Measurements from ENCODE around the gene DEFB131A.
"Not testable (repeated sequence)": the region's sequence is repeated elsewhere in the genome, so short reads cannot be mapped to it uniquely, and the experiment has no call there.

The DEFB131A gene, protein sequence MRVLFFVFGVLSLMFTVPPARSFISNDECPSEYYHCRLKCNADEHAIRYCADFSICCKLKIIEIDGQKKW

DNA sequence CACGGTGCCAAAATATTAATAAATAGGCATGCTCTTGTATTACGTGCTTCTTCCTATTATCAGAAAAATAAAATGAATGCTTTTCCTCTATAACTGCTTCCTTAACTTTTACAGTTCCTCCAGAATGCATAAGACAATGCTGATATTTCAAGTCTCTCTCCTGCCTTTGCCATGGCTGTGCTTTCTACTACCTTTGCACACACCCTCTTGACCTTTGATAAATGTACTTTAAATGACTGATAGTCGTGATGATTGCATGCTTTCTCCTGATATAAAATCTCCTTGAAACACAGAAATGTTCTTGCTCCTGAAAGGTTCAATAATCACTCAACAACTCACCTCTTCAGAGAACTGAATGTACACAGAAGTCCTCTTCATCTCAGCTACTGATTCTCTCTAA lies at the start of gene DEFB131A:
Gene DEFB131A, plus strand, starts transcription at position 301 of the 400 bp plus-strand sequence. CDS start 120 bp downstream, outside the sequence.
- H3K4me3 ChIP-seq (ENCODE audit: low read depth, low read length); DNase-seq (ENCODE audit: low read depth): not testable (repeated sequence)

DNA sequence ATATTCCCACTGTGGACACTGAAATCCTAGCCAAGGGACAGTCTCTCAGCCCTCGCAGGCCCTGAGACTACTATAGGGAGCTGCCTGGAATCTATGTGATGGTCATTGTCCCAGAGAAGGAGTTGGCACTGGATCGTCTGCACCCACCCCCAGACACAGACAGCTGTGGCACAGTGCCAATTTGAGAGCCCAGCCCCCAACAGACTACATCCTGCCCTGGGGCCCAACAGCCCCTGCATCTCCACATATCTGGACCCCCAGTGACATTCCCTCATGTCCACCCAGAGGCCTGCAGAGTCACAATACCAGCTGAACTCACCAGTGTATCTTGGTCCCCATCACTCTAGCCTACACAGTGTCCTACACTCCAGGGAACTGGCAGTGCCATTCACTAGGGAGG lies 38.4 kb upstream of the DEFB131A start:
- not testable (repeated sequence) for H3K4me3 ChIP-seq (ENCODE audit: low read depth, low read length); DNase-seq (ENCODE audit: low read depth)

DNA sequence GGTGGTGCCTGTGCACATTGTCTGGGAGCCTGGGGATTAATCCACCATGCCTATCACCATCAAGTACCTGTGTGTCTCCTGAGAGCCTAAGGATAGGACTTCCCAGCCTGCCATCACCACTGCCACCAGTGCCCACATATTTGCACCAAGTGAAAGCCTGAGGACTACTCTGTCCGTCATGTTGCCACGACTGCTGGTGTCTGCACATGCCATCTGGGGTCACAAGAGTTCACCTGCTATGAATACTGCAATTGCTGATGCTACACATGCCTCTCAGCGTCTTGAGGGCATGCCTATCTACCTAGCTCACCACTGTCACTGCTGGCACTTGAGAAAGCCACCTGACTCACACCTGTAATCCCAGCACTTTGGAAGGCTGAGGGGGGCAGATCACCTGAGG lies 37.7 kb upstream of the DEFB131A start:
- not testable (repeated sequence) for DNase-seq (ENCODE audit: low read depth)

DNA sequence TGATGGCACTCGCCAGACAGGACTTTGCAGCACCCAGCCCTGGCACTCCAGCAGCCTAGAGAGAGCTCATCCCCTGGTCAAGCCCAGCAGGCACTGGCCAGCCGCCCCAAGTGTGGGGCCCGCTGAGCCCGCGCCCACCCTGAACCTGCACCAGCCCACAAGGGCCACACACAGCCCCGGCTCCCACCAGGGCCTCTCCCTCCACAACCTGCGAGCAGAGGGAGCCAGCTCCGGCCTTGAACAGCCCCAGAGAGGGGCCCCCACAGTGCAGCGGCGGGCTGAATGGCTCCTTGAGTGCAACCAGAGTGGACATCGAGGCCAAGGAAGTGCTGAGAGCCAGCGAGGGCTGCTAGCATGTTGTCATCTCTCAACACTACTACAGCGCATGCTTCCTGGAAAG lies 34.4 kb upstream of the DEFB131A start:
- TF ChIP-seq, protein P1, sequence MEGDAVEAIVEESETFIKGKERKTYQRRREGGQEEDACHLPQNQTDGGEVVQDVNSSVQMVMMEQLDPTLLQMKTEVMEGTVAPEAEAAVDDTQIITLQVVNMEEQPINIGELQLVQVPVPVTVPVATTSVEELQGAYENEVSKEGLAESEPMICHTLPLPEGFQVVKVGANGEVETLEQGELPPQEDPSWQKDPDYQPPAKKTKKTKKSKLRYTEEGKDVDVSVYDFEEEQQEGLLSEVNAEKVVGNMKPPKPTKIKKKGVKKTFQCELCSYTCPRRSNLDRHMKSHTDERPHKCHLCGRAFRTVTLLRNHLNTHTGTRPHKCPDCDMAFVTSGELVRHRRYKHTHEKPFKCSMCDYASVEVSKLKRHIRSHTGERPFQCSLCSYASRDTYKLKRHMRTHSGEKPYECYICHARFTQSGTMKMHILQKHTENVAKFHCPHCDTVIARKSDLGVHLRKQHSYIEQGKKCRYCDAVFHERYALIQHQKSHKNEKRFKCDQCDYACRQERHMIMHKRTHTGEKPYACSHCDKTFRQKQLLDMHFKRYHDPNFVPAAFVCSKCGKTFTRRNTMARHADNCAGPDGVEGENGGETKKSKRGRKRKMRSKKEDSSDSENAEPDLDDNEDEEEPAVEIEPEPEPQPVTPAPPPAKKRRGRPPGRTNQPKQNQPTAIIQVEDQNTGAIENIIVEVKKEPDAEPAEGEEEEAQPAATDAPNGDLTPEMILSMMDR (IDR thresholded peaks at IDR 0.05; ENCODE audit: low read depth, low read length, missing control alignments), result no peak
- no peak for DNase-seq (ENCODE audit: low read depth)
- H3K4me3 ChIP-seq (ENCODE audit: low read depth, low read length), result no peak overlapping the region

More for the DNA sequence above, 37.7 kb upstream of the DEFB131A start:
- H3K4me3 ChIP-seq (ENCODE audit: low read depth, low read length), result not testable (repeated sequence)

DNA sequence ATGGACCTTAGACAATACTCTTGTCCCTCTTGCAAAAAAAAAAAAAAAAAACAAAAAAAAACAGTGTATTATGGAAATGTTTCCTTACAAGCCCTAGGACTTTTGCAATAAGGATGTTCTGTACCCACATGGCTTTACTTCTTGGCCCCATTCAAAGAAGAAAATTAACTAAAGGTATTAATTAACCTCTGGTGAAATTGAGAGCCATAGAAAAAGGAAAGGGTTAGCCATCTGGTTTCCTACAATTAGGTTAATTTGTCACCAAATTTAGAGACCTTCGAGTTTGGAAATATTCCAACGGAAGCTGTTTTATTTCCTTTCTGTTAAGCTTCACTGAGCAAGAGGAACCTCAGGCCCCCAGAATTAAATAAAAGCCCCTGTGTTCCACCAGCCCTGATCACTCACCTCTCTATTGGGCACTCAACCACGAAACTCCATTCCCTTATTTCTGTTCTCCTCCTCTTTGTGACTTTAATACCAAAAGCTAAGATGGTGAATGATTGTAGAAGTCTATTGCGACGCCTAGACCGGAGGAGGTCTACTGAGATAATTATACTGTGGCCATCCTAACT lies 22.2 kb upstream of the DEFB131A start:
- DNase-seq (ENCODE audit: low read depth); H3K4me3 ChIP-seq (ENCODE audit: low read depth, low read length): not testable (repeated sequence)

DNA sequence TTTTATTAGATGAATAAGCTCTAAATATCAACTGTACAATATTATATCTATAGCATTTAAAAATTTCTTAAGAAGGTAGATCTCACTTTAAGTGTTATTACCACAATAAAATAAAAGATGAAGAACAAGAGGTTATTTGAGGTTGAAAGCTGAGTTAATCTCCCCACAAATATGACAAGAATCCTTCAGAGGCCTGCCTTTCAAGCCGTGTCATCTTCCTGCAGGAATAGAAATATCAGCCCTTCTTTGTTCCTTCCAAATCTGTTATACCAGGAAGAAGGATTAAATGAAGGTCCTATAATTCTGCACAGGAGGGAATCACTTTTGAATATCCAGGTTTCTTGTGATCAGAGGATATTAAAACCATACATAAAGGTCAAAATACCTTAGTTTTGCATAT lies 18.3 kb upstream of the DEFB131A start:
- H3K4me3 ChIP-seq (ENCODE audit: low read depth, low read length); DNase-seq (ENCODE audit: low read depth): not testable (repeated sequence)

DNA sequence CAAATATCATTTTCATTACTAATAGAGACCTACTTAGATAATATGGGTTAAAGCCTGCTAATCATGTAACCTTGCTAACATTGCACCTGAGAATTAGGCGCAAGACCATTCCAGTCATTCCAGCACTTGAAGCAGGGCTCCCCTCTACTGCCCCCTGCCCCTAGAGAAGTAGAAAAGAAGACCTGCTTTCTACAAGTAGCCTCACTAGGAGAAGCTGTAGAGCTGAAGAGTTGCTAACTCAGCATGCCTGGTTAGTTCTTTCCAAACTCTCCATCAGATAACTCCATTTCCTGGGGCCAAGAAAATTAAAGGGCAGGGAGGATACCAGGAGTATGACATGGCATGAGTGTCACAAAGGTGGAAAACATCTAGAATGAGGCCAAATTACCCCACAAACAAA lies 14.2 kb upstream of the DEFB131A start:
- not testable (repeated sequence) for DNase-seq (ENCODE audit: low read depth); H3K4me3 ChIP-seq (ENCODE audit: low read depth, low read length)

DNA sequence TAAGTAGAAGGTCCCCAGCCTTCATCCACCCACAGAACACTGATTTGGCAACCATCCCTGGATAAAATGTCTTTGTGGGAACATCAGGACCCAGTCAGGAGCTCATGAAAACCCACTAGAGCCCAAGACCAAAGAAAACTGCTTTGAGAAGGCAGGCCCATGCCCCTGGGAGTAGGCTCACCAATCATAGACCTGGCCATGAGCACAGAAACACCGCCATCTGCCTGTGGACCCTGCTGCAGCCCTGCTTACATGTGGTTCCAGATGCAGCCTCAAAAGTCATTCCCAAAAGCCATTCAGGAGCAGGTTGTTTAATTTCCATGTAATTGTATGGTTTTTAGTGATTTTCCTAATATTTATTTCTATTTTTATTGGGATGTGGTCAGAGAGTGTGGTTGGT lies 10.9 kb upstream of the DEFB131A start:
- not testable (repeated sequence) for DNase-seq (ENCODE audit: low read depth); H3K4me3 ChIP-seq (ENCODE audit: low read depth, low read length)

DNA sequence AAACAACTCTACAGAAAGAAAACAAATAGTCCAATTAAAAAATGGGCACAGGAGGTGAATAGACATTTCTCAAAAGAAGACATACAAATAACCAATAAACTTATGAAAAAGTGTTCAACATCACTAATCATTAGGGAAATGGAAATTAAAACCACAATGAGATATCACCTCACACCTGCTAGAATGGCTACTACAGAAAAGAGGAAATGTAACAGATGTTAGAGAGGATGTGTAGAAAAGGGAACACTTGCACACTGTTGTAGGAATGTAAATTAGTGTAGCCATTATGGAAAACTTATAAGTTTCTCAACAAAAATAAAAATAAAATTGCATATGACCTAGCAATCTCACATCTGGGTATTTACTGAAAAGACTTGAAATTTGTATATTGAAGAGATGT lies 7.5 kb upstream of the DEFB131A start:
- not testable (repeated sequence) for DNase-seq (ENCODE audit: low read depth); H3K4me3 ChIP-seq (ENCODE audit: low read depth, low read length)

DNA sequence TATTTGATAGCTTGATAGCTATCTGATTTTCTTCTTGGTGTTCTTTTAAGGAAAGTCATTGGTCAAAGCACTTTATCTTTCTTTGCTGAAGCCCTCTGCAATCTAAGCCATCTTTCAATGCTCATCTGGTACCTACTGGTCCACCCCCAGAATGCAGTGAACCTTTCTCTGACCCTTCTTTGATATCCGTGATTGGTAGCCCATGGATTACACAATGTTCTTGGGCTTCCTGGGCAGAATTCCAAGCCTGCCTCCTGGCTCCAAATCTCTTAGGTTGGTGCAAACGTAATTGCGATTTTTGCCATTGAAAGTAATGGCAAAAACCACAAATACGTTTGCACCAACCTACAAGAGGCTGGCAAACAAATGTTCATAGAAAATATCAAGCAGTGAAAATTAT lies 1.9 kb upstream of the DEFB131A start:
- H3K4me3 ChIP-seq (ENCODE audit: low read depth, low read length); DNase-seq (ENCODE audit: low read depth): not testable (repeated sequence)

DNA sequence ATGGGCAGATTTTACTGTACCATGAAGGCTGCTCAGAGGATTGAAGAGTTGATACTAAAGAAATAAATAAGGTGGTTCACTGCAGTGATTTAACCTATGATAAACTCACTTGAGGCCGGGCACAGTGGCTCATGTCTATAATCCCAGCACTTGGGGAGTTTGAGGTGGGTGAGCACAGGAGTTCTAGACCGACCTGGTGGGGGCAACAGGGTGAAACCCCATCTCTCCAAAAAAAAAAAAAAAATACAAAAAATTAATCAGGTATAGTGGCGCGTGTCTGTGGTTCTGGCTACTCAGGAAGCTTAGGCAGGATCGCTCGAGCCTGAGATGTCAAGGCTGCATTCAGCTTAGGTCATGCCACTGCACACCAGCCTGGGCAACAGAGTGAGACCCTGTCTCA lies 467 bp downstream of the DEFB131A start:
- not testable (repeated sequence) for H3K4me3 ChIP-seq (ENCODE audit: low read depth, low read length); DNase-seq (ENCODE audit: low read depth)

DNA sequence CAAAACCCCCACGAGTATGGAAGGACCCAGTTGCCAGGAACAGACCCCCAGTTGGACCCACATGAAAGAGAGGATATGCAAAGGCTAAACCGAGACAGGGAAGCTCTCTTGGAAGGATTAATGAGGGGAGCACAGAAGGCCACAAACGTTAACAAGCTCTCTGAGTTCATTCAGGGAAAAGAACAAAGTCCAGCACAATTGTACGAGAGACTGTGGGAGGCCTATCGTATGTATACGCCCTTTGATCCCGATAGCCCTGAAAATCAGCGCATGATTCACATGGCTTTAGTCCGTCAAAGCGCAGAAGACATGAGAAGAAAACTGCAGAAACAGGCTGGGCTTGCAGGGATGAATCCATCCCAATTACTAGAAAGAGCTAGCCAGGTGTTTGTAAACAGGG lies 8.0 kb downstream of the DEFB131A start:
- DNase-seq (ENCODE audit: low read depth); H3K4me3 ChIP-seq (ENCODE audit: low read depth, low read length): not testable (repeated sequence)

DNA sequence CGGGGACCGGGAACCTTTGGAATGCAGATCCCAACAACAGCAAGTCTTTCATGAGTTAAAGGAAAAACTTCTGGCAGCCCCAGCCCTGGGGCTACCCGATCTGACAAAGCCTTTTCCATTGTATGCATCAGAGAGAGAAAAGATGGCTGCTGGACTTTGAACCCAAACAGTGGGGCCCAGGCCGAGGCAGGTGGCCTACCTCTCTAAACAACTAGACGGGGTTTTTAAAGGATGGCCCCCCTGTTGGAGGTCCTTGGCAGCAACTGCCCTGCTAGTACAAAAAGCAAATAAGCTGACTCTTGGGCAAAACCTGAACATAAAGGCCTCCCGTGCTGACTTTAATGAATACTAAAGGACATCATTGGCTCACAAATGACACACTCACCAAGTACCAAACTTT lies 10.1 kb downstream of the DEFB131A start:
- not testable (repeated sequence) for DNase-seq (ENCODE audit: low read depth)

DNA sequence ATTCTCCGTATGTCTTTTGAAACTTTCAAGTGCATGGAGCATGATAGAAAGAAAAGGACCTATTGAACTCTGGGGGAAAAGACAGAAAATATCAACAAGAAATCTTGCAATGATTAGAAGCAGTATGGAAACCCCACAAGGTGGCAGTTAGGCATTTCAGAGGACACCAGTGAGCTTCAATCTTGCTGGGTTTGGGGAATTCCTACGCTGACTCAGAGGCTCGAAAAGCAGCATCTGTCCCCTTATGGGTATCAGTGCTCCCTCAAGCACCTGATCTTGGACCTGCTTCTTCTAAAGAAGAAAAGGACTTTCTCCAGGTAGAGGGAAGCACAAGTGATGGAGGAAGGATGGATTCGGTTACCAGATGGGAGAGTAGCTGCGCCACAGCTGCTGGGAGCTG lies 10.8 kb downstream of the DEFB131A start:
- H3K4me3 ChIP-seq (ENCODE audit: low read depth, low read length); DNase-seq (ENCODE audit: low read depth): not testable (repeated sequence)

More for the DNA sequence above, 10.1 kb downstream of the DEFB131A start:
- not testable (repeated sequence) for H3K4me3 ChIP-seq (ENCODE audit: low read depth, low read length)

DNA sequence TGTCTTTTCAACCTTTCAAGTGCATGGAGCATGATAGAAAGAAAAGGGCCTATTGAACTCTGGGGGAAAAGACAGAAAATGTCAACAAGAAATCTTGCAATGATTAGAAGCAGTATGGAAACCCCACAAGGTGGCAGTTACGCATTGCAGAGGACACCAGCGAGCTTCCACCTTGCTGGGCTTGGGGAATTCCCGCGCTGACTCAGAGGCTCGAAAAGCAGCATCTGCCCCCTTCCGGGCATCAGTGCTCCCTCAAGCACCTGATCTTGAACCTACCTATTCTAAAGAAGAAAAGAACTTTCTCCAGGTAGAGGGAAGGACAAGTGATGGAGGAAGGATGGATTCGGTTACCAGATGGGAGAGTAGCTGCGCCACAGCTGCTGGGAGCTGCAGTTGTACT lies 35.3 kb downstream of the DEFB131A start:
- DNase-seq (ENCODE audit: low read depth), result not testable (repeated sequence)

DNA sequence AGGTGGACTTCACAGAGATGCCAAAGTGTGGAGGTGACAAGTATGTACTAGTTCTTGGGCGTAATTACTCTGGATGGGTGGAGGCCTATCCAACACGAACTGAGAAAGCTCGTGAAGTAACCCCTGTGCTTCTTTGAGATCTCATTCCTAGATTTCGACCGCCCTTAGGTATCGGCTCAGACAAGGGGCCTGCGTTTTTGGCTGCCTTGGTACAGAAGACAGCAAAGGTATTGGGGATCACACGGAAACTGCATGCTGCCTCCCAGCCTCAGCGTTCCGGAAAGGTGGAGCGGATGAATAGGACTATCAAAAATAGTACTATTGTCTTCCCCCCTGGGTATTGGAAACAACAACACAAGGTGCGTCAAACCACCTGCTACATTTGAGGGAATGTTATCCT lies 35.9 kb downstream of the DEFB131A start:
- H3K4me3 ChIP-seq (ENCODE audit: low read depth, low read length); DNase-seq (ENCODE audit: low read depth): not testable (repeated sequence)

More for the DNA sequence above, 35.3 kb downstream of the DEFB131A start:
- not testable (repeated sequence) for H3K4me3 ChIP-seq (ENCODE audit: low read depth, low read length)

DNA sequence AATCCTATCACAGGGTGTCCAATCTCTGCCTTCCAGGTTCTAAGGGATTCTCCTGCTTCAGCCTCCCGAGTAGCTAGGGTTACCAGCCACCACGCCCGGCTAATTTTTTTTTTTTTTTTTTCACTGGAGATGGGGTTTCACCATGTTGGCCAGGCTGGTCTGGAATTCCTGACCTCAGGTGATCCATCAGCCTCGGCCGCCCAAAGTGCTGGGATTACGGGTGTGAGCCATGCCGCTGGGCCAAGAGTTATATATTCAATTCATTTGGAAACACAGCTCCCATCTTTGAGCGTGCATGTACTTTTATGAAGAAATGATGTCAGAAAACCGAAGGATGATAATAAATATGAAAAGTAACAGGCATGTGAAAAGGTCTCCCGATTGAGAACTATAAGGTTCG lies 38.7 kb downstream of the DEFB131A start:
- not testable (repeated sequence) for H3K4me3 ChIP-seq (ENCODE audit: low read depth, low read length); DNase-seq (ENCODE audit: low read depth)

DNA sequence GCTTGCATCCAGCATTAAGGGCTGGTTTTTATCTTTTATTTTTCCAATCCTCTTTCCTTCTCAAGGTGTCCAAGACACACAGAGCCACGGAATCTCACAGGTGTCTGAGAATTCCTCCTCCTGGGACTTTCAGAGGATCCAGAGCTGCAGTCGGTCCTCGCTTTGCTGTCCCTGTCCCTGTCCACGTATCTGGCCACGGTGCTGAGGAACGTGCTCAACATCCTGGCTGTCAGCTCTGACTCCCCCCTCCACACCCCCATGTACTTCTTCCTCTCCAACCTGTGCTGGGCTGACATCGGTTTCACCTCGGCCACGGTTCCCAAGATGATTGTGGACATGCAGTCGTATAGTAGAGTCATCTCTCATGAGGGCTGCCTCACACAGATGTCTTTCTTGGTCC lies 39.5 kb downstream of the DEFB131A start:
- H3K4me3 ChIP-seq (ENCODE audit: low read depth, low read length); DNase-seq (ENCODE audit: low read depth): not testable (repeated sequence)

DNA sequence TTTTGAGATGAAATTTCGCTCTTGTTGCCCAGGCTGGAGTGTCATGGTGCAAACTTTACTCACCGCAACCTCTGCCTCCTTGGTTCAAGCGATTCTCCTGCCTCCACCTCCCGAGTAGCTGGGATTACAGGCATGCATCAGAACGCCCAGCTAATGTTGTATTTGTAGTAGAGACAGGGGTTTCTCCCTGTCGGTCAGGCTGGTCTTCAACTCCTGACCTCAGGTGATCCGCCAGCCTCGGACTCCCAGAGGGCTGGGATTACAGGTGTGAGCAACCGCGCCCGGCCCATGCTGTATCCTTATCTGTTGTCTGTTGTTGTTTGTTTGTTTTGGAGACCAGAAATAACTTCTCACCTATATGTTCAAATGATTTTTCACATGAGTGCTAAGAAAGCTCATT lies 42.7 kb downstream of the DEFB131A start:
- H3K4me3 ChIP-seq (ENCODE audit: low read depth, low read length); DNase-seq (ENCODE audit: low read depth): not testable (repeated sequence)

All from GM12864 (cell line).